Measurements from ENCODE around the gene RASL11A.
"Not testable (repeated sequence)": the region's sequence is repeated elsewhere in the genome, so short reads cannot be mapped to it uniquely, and the experiment has no call there.

- not testable (repeated sequence) for TF ChIP-seq EZH2phosphoT487 (IDR thresholded peaks at IDR 0.05; ENCODE audit: insufficient read depth, low read depth); EZH2 (IDR thresholded peaks at IDR 0.05; ENCODE audit: insufficient read depth, poor library complexity, severe bottlenecking)
Observed at GRCh38 chr13:27322443-27322842, 51.8 kb downstream of the RASL11A start.

All from GM23248 (cell line).